ENCODE measurements around the gene GUSB.
"Not testable (repeated sequence)": the region's sequence is repeated elsewhere in the genome, so short reads cannot be mapped to it uniquely, and the experiment has no call there.

GUSB gene

DNA sequence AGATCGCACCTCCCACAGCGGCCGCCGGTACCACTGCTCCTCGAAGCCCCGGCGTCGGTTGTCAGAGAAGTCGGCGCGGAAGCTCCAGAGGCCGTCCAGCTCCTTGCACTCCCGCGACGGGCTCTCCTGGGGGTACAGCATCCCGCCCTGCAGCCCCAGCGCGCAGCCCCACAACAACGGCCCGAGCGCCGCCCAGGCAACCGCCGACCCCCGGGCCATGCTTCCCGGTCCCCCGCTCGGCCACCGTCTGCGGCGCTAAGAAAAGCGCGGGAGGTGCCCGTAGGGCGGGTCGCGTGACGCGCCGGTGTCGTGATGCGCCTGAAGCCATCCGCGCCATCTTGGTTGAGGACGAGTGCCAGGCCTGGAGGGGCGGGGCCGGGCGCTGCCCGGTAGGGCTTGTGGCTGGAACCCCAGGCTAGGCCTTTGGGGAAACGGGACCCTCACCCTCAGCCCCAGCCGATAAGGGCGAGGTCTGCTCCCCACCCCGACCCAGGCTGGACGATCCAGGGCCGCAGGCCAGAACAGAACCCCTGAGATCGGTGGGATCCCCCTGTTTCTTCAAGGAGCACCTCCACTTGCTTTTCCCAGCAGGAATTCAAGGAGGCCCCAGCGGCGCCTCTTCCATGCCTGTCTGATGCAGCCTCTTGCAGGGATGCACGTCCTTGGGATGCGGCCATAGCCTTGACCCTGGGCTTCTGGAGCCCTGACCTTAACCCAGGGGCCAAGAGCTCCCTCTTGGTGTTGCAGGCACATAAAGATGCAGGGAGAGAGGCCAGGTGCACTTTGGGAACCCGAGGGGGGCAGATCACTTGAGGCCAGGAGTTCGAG, at the start of gene GUSB:
GUSB (minus strand) TSS at position 249 of the 828 bp plus-strand sequence; CDS start at position 219, 30 bp downstream.
- DNase-seq, result peak; percentile 91

DNA sequence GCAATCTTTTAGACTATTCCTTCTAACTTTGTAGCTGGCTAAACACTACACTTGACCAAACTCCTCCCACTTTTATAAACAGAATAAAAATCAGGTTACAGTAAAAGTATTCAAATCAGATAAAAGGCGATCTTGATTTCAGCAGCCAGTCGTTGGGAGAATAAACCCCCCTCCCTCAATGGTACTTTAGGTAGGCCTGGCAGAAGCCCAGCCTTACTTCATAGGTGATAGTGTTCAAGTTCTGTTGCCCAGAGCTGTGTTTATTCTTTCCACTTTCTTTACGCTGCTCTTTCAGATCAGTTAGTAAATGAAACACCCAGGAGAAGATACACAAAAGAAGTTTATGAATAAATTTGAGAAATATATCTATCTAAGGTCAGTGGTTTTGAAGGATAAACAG, 46.3 kb upstream of the GUSB start:
- DNase-seq, result not testable (repeated sequence)

DNA sequence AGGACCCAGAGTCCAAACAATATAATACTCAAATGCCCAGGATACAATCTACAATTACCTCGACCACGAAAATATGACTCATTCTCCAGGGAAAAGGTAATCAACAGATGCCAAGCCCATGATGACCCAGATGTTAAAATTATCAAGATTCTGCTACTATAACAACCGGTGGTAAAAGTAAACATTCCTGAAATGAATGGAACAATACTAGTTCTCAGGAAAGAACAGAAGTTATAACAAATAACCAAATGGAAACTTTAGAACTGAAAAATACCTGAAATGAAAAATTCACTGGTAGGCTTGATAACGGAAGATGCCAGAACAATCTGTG, 34.1 kb upstream of the GUSB start:
- no peak for DNase-seq

DNA sequence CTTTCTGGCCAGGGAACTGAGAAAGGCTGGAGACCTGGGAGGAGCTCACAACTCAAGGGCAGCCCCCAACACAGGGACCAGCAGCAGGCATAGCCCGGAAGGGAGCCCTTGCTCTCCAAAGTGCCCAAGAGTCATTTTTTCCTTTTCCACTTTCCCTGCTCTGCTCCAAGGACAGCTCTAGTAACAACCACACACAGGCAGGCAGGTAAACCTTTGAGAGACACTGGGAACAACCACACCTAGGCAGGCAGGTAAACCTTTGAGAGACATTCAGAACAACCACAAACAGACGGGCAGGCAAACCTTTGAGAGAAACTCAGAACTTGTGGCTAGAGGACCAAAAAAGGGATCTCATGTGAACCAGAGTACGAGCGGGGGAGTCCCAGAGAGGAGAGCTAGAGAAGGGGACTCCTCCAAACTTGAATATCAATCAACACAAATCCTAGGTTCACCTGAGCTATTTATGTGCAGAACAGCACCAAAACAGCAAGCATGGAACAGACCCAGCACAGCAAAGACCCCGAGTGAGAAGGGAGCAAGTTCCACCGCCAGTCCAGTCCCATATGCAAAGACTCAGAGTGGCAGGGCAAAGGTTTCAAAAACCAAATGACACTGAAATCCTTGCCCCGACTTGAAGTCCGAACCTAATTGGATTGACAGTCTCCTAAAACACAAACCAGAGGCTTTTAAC, 33.6 kb upstream of the GUSB start:
- no peak for DNase-seq

DNA sequence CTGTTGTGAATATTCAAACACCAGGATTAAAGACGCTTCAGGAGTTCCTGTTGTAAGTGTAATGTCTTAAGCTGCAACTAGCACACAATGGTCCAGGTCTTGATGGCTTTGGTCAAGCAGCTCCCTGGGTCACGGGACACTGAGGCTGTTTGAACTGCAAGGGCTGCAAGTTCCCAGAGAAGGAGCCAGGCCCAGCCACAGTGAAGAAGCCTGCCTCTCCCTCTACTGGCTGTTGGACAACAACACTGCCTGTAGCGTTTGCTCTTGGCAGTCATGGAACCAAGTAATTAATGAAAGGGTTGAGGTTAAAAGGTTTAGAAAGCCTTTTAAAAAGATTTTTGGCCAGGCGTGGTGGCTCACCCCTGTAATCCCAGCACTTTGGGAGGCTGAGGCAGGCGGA, 31.9 kb upstream of the GUSB start:
- DNase-seq, result no peak

DNA sequence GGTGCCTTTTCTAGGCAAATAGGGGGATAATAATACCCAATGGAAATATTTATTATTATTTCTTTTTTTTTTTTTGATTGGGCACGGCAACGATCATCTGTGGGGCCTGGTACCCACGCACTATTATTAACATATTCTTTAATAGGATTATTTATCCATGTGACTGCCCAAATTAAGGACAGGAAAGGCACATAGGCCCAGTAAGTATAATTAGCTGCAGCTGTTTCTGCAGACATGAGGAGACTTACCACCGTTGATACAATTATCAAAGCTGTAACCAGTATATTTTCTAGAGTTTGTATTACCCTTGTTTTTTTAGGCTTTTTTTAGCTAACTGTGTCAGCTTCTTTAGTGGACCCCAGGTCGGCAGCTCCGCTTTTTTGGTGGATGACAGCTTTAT, 25.2 kb upstream of the GUSB start:
- DNase-seq, result no peak

DNA sequence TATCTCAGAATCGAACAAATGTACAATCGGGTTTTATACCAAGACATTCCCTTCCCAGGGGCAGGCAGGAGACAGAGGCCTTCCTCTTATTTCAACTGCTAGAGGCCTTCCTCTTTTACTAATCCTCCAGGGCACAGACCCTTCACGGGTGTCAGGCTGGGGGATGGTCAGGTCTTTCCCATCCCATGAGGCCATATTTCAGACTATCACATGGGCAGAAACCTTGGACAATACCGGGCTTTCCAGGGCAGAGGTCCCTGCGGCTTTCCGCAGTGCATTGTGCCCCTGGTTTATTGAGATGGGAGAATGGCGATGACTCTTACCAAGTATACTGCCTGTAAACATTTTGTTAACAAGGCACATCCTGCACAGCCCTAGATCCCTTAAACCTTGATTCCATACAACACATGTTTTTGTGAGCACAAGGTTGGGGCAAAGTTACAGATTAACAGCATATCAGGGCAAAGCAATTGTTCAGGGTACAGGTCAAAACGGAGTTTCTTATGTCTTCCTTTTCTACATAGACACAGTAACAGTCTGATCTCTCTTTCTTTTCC, 23.2 kb upstream of the GUSB start:
- DNase-seq, result not testable (repeated sequence)

DNA sequence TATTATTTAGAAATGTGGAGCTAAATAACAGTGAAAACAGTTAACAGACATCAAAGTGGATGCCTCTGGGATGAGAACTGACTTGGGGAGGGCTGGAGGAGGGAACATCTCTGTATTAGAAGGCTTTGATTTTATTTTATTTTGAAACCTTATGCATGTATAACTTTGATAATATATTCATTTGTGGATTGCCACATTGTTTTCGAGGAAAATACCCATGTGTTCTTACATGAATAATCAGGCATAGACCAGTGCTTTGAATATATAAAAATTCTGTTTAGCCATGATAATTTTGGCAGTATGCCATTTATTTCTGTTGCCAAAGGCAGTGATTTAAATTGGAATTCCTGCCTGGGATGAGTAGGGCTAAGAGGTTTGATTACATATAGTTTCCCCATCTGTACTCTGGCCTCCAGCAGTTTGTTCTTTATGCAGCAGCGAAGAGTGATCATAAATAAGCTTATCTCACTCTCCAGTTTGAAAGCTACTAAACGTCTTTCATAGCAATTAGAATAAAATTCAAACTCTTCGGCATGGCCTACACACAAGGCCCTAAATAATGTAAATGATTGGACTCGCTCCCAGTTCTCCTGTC, 18.9 kb upstream of the GUSB start:
- not testable (repeated sequence) for DNase-seq

DNA sequence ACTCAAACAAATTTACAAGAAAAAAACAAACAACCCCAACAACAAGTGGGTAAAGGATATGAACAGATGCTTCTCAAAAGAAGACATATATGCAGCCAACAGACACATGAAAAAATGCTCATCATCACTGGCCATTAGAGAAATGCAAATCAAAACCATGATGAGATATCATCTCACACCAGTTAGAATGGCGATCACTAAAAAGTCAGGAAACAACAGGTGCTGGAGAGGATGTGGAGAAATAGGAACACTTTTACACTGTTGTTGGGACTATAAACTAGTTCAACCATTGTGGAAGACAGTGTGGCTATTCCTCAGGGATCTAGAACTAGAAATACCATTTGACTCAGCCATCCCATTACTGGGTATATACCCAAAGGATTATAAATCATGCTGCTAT, 13.0 kb upstream of the GUSB start:
- not testable (repeated sequence) for DNase-seq

DNA sequence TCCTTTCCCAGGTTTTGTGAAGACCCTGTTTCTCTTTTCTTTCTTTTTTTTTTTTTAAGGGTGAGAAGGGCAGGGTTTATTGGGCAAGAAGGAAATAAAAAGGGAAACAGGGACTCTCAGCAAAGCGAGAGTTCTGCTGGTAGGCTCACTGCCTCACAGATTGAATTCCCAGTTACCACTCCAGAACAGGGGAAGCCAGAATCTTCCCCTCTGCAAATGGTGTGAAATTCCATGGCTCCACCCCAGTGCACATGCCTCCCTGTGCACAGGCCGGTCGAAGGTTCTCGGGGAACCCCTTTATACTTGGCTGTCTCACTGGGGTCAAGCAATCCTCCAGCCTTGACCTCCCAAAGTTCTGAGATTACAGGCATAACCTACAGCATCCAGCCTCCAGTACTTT, 10.5 kb upstream of the GUSB start:
- DNase-seq, result no peak

DNA sequence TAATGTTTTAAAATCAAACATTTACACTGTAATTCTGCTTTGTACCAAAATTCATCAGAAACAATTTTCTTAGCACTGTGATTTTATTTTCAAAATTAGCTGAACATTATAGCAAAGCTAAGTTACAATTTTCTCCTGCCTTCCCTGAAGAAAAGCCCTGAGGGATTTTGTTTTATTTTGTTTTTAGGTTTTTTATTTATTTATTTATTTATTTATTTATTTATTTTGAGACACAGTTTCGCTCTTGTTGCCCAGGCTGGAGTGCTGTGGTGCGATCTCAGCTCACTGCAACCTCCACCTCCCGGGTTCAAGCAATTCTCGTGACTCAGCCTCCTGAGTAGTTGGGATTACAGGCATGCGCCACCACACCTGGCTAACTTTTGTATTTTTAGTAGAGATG, 9.8 kb upstream of the GUSB start:
- DNase-seq, result not testable (repeated sequence)

DNA sequence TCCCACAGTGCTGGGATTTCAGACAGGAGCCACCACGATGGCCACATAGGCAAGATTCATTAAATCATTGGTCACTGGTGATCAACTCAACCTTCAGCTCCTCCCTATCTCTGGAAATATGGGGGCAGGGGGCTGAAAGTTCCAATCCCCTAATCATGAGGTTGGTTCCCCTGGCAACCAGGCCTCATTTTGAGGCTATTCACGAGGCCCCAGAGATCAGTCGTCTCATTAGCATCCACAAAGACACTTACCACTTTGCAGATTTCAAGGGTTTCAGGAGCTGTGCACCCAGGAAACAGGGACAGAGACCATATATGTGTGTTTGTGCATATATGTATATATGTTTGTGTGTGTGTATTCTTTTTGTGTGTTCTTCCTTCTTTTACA, 7.7 kb upstream of the GUSB start:
- no peak for DNase-seq

DNA sequence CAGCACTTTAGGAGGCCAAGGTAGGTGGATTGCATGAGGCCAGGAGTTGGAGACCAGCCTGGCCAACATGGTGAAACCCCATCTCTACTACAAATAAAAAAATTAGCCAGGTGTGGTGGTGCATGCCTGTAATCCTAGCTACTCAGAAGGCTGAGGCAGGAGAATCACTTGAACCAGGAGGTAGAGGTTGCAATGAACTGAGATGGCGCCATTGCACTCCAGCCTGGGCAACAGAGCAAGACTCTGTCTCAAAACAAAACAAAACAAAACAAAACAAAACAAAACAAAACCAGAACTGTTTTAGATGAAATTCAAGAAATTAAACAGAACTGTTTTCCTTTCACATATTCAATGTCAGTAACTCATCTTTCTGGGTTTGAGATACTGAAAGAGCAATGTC, 6.5 kb upstream of the GUSB start:
- not testable (repeated sequence) for DNase-seq

DNA sequence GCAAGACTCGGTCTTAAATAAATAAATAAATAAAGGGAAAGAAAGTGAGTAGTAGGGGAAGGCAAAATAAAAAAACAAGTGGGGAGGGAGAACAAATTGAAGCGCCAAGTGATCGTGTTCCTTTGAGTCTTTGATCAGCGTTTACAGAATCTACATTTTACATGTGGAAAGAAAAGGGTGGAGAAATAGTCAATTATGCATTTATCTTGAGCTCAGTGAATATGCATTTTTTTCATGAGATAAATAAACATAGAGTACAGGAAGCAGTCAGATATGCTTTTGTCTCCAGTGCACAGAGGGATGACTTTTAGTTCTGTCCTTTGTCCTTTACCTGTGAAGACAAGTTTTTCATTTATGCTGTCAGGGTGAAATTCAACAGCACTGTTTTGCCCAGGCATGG, 6.1 kb upstream of the GUSB start:
- DNase-seq, result no peak

DNA sequence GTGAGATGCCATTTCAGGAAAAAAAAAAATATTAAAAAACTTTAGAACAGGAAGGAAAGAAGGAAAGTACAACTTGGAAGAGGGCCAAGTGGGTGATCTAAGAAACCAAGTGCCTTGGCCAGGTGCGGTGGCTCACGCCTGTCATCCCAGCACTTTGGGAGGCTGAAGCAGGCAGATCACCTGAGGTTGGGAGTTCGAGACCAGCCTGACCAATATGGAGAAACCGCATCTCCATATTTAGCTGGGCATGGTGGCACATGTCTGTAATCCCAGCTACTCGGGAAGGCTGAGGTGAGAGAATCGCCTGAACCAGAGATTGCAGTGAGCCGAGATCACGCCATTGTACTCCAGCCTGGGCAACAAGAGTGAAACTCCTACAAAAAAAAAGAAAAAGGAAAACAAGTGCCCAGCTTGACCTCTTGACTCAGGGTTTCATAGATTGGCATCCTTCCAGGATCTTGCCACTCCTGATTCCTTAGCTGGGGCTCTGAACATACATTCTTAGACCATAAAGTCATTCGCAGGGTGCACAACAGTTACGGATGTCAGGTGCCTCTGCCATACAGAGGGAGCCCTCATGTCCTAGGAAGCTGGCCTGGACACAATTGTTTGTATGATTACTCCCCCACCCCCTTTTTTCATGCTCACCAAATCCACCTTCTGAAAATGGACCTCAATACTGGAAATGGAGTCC, 2.1 kb upstream of the GUSB start:
- no peak for DNase-seq

DNA sequence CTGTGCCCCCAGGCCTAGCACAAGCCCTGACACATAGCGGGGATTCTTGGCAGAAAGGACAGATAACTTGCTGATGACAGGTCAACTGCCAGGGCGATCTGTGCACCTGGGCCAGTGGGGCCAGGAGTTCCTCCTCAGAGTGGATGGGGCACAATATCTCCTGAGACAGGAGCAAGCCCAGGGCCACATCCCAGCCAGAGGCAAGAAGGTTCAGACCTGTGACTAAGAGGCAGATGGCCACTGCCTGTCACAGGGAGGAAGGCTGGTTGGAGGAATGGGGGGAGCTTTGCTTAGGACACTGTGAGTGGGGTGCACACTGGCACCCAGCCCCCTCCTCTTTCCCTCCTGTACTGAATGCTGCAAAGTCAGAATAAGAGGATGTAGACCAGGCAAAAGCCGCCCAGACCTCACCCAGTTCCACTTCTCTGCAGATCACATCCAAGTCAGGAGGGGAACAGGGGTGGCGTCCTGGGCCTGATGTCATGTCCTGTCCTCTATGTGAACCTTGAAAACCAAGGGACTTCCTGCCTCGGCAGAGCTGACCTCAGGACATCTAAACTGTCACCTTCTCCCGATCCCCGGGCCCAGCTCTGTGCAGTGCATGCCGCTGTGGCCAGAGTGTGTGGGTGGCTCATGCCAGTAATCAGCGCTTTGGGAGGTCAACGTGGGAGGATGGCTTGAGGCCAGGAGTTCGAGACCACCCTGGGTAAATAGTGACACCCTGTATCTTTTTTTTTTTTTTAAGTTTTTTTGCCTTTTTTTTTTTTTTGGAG, 1.3 kb downstream of the GUSB start:
- peak; percentile 52 for DNase-seq

DNA sequence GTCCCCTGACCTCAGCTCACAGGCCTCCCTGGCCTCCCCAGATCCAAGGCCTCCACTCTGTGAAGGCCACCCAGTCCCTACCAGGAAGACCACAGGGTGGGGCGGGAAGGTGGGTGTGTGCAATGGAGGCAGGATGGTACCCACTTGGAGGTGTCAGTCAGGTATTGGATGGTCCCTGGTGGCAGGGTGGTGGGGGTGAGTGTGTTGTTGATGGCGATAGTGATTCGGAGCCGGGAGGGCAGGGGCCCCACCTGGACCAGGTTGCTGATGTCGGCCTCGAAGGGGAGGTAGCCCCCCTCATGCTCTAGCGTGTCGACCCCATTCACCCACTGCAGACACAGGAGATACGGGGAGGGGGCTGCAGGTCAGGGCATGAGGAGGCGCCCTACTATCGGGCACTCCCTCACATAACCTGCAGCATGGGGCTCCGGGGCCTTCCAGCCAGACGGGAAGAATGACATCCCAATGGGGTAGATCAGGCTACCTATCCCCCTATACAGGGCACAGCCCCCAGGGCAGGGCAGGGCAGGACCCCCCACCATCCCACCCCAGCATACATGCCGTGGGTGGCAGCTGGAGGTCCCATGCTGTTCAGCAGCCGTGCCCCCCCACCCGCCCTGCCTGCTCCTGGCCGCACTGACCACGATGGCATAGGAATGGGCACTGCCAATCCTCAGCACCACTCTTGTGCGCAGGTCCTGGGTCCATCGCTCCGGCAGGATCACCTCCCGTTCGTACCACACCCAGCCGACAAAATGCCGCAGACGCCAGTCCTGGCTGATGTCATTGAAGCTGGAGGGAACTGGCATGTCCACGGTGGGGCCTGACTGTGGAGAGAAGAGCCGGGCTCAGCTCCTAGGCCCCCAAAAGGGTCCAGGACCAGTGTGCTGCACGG, 2.2 kb downstream of the GUSB start:
- no peak for DNase-seq

DNA sequence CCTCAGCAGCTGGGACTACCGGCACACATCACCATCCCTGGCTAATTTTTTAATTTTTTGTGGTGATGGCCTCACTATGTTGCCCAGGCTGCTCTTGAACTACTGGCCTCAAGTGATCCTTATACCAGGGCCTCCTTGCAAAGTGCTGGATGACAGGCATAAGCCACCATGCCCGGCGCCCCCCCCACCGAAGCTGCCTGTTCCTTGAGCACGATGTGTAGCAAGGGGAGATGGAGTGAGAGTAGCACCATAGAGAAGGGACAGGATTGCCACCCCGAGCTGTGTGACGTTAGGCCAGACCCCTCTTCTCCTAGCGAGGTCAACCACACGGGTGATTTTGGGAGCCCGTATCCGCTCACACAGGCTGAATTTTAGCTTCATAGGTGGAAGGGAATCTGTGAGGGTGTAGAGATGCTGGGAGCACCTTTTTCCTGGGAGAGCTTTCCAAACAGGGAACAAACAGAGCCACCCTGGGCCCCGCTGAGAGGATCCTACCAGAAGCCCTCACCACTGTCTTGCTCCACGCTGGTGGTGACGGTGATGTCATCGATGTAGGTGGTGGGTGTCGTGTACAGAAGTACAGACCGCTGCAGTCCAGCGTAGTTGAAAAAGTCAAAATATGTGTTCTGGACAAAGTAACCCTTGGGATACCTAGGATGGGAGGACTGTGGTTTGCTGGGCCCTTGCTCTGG, 3.0 kb downstream of the GUSB start:
- DNase-seq, result no peak

DNA sequence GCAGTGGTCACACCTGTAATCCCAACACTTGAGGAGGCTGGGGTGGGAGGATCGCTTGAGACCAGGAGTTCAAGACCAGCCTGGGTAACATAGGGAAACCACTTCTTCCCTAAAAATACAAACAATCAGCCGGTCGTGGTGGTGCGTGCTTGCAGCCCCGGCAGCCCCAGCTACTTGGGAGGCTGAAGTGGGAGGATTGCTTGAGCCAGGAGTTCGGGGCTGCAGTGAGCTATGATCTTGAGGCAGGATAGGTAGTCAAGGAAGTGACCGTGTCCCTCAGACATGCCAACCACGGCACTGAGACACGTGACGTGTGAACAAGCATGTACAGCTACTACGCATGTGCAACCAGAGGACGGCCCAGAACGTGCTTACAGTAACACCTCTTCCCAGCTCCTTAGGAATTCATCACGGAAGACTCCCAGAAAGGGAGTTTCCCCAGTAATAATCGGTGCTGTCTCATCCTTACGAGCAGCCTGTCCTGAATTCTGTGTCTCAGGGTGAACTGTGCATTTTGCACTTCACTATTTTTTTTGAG, 5.3 kb downstream of the GUSB start:
- DNase-seq, result no peak

DNA sequence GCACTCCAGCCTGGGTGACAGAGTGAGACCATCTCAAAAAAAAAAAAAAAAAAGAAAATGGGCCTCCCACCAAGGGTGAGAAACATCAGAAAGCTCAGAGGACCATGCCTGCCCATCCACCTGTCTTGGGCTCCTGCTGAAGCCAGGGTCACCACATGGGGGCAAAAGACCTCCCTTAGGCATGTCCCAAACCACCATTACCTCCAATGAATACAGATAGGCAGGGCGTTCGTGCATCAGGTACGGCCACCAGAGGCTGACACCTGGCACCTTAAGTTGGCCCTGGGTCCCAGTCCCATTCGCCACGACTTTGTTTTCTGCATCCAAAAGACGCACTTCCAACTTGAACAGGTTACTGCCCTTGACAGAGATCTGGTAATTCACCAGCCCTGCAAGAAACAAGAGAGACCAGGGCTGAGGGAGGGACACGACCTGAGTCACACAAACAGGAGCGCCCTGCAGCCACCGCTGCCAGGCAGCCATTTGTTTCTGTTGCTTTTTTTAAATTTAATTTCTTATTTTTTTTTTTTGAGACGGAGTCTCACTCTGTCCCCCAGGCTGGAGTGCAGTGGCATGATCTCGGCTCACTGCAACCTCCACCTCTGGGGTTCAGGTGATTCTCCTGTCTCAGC, 6.1 kb downstream of the GUSB start:
- DNase-seq, result no peak

Measured in CD4-positive, alpha-beta T cell treated with Interleukin-4 for 4 hours (primary cell).